COR-L47 (cell line): ENCODE data around the gene LRMDA.

Experiments
- DNase-seq: peaks from one replicate; lab custom pipeline; 2025; lab: John Stamatoyannopoulos, UW

LRMDA gene

GRCh38 chr10:75716506-75716905 is 285.1 kb downstream of the LRMDA start:
- DNase-seq: no peak

DNA sequence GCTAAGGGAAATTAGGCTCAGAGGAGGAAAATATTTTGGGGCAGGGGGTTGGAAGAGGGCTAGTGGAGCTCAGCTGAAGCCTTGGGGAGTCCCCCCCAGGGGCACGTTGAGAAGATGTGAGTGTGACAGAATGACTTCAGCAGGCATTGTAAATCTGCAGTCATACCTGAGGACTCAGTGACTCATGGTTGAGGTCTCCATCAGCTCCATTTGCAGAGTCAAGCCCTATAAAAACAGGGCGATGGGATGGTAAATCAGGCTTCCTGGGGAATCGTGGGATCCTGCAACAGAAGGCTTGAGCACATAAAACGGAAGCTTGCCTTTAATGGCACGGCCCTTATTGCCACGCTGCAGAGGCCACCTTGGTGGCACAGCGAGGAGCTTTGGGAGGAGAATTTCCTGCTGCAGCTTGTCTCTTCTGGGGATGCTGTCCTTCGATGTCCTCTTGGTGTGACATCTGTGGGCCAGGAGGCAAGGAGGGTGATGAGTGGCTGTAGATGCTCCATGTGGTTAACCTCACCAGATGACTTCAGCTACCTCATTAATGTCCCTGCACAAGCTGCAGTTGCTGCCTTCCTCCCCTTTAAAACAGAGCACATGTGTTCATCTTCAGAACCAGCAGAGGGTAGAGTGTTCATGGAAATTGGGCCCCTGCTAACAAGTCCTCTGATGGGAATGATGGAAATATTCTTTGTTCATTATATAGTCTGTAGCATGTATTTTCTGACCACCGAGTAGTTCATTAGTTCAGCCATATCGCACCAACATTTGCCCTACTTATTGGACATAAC is 285.9 kb downstream of the LRMDA start:
- DNase-seq: no peak

DNA sequence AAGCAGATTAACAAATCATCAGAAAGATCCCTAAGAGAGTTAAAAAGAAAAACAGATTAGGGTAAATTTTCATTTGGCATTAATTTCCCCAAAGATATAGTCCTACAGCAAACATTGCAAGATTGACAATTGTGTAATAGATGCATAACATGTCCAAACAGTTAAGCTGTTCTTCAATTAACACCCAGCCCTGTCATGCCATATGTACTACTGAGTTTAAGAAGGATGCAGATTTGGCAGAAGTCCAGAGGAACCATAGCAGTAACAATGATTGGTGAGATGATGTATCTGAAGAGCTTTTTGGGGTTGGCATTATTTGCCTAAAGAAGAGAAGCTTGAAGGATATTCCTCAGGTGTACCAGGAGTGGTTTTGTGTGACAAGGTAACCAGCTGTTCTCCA is 287.6 kb downstream of the LRMDA start:
- no peak for DNase-seq

GRCh38 chr10:75720157-75720556 is 288.7 kb downstream of the LRMDA start:
- no peak for DNase-seq

DNA sequence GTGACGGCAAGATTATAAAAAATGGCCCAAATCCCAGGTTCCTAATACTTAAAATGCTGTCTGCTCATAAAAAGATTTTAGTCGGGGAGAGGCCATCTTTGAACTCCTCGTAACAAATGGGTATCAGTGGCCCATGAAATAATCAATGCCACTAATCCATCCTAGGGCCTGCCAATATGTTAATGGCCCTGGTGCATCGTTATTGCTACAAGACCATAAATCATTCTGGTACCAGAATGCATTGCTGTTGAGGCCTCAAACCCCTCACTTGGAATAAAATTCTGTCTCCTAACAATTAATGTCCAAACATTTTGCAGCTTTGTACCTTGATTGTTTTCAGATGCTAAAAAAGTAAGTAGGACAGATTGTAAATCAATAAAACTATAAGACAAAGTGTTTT is 290.6 kb downstream of the LRMDA start:
- no peak for DNase-seq

DNA sequence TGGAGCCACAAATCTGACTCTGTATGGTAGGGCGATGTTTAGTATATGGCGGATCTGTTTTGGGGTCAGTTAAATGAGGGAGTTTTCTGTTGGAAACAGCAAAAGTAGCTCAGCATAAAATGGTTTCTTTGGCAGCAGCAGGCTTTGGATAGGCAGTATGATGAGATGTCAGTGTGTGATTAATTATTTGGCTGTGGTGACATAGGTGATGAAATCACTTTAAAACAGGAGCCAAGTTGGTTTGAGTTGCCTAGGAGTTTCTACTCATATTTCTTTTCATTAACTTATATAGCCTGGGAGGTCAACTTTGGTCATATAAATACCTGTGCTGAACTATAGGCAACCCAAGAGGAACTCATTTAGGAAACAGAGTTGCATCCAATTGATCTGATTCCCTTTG is 291.2 kb downstream of the LRMDA start:
- DNase-seq: no peak

- no peak for DNase-seq
Measured at GRCh38 chr10:75723319-75723980, 292.0 kb downstream of the LRMDA start.

- no peak for DNase-seq
Measured at GRCh38 chr10:75724047-75724446, 292.6 kb downstream of the LRMDA start.

DNA sequence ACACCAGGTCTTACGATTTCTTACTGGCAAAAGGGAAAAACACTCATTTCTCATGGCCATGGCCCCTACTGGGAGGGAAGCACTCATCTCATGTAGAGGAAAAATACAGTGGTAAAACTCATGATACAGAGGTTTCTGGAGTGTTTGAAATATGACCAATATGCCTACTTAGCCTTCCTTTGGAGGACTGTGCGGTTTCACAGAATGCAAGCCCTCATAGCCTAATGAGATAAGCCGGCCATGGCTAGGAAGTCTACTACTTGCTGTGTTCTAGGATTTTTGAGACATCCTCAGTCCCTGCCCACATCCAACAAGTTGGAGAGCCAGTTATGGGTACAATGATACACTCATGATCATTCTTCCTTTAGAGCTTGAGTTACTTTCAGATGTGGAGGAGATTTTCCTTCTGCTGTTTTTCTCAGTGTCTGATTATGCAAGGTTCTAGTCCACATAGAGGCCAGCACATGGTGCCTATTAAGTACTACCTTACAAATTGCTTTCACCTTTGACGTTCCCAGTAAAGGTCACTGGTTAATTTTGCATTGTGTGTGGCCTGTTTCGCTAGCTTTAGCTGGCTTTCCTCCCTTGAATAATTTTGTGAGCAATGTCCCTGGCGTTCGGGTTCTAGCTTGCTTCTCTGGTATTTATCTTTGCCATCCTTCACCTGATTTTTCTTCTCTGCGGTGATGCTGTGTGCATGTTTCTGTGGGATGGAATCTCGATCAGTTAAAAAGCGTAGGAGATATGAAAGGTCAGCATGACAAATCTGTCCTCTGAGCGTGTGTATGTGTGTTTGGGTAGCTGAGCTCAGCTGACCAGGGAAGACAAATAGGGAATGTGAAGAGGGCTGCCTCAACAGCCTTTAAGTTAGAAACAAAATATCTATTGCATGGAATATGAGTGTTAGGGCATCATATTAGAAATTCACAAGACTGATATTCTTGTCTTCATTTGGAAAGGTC is 295.4 kb downstream of the LRMDA start:
- no peak for DNase-seq

DNA sequence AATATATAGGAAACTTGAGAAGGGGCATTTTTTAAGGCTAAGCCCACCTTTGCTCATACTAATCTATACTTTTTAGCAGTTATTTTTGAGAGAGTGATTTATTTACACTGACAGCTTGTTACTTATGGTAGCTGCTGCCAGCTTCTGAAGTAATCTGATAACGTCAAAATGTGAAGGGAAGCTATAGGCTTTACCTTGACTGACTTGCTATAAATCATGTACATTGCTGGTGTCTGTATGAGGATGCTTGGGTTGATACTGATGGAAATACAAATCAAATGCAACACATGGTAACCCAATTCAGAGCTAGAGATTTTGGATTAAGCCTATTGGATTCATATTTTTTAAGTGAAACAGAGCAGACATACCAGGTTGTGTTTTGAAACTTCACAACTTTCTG is 299.4 kb downstream of the LRMDA start:
- DNase-seq: no peak

GRCh38 chr10:75733135-75733890 is 301.9 kb downstream of the LRMDA start:
- DNase-seq: no peak

DNA sequence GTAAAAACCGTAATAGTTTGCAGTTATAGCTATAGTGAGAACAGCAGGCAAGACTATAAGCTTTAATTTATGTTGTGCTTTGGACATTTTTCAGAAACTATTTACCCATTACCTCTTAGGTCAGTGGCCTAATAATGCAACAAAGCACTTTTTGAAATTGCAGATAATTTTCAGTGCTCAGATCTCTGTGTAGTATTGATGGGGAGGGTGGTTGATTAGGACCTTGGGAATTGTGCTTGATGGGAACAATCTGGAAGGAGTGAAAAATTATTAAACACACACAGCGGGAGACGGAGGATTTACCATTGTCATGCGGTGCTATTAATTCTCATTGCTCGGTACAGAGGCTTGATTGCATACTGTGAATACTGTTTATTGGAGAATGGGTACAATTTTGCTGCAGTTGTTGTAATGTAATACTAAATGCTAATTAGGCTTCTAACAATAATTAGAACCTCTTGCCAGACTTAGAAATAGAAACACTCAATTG is 304.8 kb downstream of the LRMDA start:
- no peak for DNase-seq

- DNase-seq: no peak
Measured at GRCh38 chr10:75736889-75737579, 305.6 kb downstream of the LRMDA start.

GRCh38 chr10:75737580-75737949 is 306.1 kb downstream of the LRMDA start:
- DNase-seq: no peak

GRCh38 chr10:75738924-75739323 is 307.5 kb downstream of the LRMDA start:
- DNase-seq: no peak

- DNase-seq: no peak
Measured at GRCh38 chr10:75739414-75740143, 308.2 kb downstream of the LRMDA start.

GRCh38 chr10:75740541-75740940 is 309.1 kb downstream of the LRMDA start:
- no peak for DNase-seq

DNA sequence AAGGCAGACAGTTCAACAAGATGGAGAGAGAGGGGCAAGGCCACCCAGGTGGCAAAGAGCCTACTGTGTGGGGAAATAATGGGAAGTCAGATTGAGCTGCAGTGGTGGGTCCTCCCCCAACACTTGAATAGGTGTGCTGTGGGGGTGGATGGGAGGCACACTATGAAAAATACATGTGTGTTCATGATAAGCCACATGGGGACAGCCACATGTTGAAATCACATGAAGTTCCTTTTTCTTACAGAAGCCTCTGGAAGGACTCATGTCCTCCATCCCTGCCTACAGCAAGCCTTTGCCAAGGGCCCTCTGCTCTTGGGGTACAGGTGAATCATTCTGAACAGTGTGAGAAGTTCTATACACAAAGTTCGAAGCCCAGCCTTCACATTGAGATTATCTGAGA is 310.9 kb downstream of the LRMDA start:
- no peak for DNase-seq

DNA sequence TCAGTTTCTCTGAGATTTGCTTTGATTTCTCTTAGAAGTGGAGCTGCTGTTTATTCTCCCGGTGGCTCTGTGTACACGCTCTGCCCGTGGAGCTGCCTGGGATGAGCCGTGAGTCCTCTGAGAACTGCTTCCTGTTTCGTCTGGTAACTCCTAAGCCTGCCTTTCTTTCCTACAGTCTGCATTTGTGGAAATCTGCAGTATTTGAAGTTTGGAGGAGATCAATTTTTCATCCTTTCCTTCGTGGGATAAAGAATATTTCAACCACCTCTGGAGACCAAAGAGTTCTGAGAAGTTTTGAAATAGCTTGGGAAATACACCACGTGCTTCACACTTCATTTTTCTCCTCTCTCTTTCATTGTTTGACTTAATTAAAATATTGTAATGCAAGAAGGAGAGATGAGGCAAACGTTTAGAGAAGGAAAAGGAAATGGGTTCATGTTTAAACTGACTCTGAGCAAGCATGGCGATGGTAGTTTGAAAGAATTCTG is 311.9 kb downstream of the LRMDA start:
- DNase-seq: no peak

GRCh38 chr10:75744261-75744660 is 312.8 kb downstream of the LRMDA start:
- DNase-seq: no peak
